HG02763 (cell line): ENCODE measurements around the gene KRTAP10-10.
"Not testable (repeated sequence)": the region's sequence is repeated elsewhere in the genome, so short reads cannot be mapped to it uniquely, and the experiment has no call there.

Experiments used
- ATAC-seq: cut with Tn5 transposase; IDR thresholded peaks from one replicate; pipeline ENCODE4 v1.9.1; 2021; ENCODE audit warnings: mild to moderate bottlenecking, moderate library complexity; ENCODE audit not compliant: unreplicated experiment

KRTAP10-10 gene

GRCh38 chr21:44649521-44650100, 12.5 kb downstream of the KRTAP10-10 start:
- no peak for ATAC-seq

- no peak for ATAC-seq
Measured at GRCh38 chr21:44650265-44650972, 13.3 kb downstream of the KRTAP10-10 start.

- ATAC-seq = no peak
Measured at GRCh38 chr21:44650973-44651675, 14.0 kb downstream of the KRTAP10-10 start.

GRCh38 chr21:44653123-44653522, 16.0 kb downstream of the KRTAP10-10 start:
- no peak for ATAC-seq

GRCh38 chr21:44653656-44654575, 16.8 kb downstream of the KRTAP10-10 start:
- no peak for ATAC-seq

- no peak for ATAC-seq
Measured at GRCh38 chr21:44654576-44655175, 17.5 kb downstream of the KRTAP10-10 start, which contains the start of gene KRTAP12-4. Gene KRTAP12-4, minus strand, starts transcription at chr21:44654659. Its CDS starts 45 bp downstream, at chr21:44654614.

- ATAC-seq = no peak
Measured at GRCh38 chr21:44656868-44657267, 19.7 kb downstream of the KRTAP10-10 start.

- ATAC-seq = no peak
Measured at GRCh38 chr21:44657635-44658540, 20.7 kb downstream of the KRTAP10-10 start, which contains the start of gene KRTAP12-3. Gene KRTAP12-3, plus strand, starts transcription at chr21:44657932. Its CDS starts 48 bp downstream, at chr21:44657980.

GRCh38 chr21:44658541-44658910, 21.4 kb downstream of the KRTAP10-10 start:
- ATAC-seq = no peak

GRCh38 chr21:44658913-44659595, 21.9 kb downstream of the KRTAP10-10 start:
- ATAC-seq = no peak

- ATAC-seq = not testable (repeated sequence)
Measured at GRCh38 chr21:44661567-44661966, 24.4 kb downstream of the KRTAP10-10 start.

- ATAC-seq = no peak
Measured at GRCh38 chr21:44664691-44665090, 27.5 kb downstream of the KRTAP10-10 start.

- ATAC-seq = no peak
Measured at GRCh38 chr21:44666401-44667320, 29.5 kb downstream of the KRTAP10-10 start, which contains the start of gene KRTAP12-2. Gene KRTAP12-2, minus strand, starts transcription at chr21:44666927. Its CDS starts 41 bp downstream, at chr21:44666886.

- no peak for ATAC-seq
Measured at GRCh38 chr21:44667612-44668011, 30.5 kb downstream of the KRTAP10-10 start.

- no peak for ATAC-seq
Measured at GRCh38 chr21:44670642-44671432, 33.7 kb downstream of the KRTAP10-10 start.

GRCh38 chr21:44671911-44672310, 34.8 kb downstream of the KRTAP10-10 start:
- ATAC-seq = no peak

- ATAC-seq = no peak
Measured at GRCh38 chr21:44677881-44678280, 40.7 kb downstream of the KRTAP10-10 start.
